Measurements from ENCODE around the gene HAPSTR1.

The HAPSTR1 gene

DNA sequence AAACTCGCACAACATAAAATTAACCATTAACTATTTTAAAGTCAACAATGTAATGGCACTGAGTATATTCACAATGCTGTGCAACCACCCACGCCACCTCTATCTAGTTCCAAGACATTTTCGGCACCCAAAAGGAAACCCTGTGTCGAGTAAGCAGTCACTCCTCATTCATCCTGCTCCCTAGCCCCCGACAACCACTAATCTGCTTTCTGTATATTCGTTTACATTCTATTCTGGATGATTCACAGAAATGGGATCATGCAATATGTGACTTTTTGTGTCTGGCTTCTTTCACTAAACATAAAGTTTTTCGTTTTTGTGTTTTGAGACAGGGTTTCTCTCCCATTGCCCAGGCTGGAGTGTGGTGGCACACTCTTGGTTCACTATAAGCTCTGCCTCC lies 42.2 kb upstream of the HAPSTR1 start:
- H3K4me3 ChIP-seq (ENCODE audit: low read depth, low read length) = no peak overlapping the region
- DNase-seq (ENCODE audit: low read depth) = no peak
- TF ChIP-seq, protein P1, sequence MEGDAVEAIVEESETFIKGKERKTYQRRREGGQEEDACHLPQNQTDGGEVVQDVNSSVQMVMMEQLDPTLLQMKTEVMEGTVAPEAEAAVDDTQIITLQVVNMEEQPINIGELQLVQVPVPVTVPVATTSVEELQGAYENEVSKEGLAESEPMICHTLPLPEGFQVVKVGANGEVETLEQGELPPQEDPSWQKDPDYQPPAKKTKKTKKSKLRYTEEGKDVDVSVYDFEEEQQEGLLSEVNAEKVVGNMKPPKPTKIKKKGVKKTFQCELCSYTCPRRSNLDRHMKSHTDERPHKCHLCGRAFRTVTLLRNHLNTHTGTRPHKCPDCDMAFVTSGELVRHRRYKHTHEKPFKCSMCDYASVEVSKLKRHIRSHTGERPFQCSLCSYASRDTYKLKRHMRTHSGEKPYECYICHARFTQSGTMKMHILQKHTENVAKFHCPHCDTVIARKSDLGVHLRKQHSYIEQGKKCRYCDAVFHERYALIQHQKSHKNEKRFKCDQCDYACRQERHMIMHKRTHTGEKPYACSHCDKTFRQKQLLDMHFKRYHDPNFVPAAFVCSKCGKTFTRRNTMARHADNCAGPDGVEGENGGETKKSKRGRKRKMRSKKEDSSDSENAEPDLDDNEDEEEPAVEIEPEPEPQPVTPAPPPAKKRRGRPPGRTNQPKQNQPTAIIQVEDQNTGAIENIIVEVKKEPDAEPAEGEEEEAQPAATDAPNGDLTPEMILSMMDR (IDR thresholded peaks at IDR 0.05; ENCODE audit: low read depth, low read length, missing control alignments) = no peak

DNA sequence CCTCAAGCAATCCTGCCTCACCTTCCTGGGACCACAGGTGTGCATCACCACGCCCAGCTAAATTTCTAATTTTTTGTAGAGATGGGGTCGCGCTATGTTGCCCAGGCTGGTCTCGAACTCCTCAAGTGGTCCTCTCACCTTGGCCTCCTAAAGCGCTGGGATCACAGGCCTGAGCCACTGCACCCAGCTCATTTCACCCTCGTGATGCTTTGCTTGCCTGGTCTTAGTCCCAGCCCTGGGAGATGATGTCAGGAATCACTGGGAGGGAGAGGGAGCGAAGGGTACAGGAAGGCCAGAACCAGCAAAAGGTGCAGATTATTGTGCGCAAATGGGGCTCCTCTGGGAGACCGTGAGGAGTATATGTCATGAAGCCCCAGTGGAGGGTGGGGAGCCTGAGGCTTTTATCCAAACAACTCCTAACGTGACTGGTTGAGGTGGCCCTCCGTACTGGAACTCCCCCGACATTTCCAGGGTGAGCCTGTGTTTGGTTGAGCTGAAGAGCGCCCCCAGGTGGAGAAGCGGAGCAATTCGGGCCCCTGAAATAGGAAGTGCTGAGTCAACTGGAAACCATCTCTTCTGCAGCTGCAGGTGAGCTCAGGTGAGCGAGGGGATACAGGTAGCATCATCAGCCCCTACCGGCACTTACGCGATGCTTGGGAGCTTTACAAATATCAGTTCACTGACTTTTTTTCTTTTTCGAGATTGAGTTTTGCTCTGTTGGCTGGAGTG lies 41.2 kb upstream of the HAPSTR1 start:
- TF ChIP-seq, protein P1 (IDR thresholded peaks at IDR 0.05; ENCODE audit: low read depth, low read length, missing control alignments) = peak; percentile 72
- DNase-seq (ENCODE audit: low read depth) = no peak
- H3K4me3 ChIP-seq (ENCODE audit: low read depth, low read length) = no peak overlapping the region

DNA sequence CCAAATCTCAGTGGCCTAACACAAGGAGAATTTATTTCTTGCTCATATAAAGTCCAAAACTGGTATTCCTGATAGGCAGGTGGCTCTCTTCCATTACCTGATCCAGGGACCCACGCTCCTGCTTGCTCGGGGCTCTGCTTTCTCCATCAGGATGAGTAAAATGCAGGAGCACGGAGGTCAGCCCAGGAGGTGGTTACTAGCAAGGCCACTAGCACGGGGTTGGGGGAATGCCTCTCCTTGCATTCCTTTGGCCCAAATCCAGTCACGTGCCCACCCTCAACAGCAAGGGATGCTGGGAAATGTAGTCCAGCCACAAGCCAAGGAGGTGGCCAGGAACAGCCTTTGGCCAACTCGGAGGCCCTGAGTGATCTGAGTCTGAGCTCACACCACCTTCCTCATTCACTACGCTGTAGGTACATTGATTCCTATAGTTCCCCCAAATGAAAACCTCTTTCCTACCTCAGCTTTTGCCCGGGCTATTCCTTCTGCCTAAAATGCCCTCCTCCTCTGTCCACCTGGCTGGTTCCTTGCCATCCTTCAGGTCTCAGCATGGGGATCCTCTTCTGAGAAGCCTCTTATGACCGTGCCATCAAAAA lies 38.3 kb upstream of the HAPSTR1 start:
- TF ChIP-seq, protein P1 (IDR thresholded peaks at IDR 0.05; ENCODE audit: low read depth, low read length, missing control alignments) = no peak
- H3K4me3 ChIP-seq (ENCODE audit: low read depth, low read length) = no peak overlapping the region
- DNase-seq (ENCODE audit: low read depth) = no peak

DNA sequence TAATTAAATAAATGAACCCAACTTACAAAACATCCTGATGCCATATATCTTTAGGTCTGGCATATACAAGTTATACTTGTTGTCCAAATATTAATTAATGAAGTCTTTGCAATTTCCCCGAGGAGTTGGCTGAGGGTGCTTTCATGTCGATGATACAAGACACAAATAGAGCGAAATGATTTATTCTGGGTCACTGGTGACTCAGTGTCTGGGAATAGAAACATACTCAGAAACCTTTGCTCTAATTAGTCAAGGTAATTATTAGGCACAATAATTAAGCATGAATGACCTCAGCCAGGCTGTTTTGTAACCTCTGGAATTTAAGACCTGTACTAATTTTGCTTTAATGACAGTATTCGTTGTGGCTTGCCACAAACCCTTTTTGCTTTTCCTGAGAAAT lies 37.0 kb upstream of the HAPSTR1 start:
- TF ChIP-seq, protein P1 (IDR thresholded peaks at IDR 0.05; ENCODE audit: low read depth, low read length, missing control alignments) = no peak
- no peak overlapping the region for H3K4me3 ChIP-seq (ENCODE audit: low read depth, low read length)

DNA sequence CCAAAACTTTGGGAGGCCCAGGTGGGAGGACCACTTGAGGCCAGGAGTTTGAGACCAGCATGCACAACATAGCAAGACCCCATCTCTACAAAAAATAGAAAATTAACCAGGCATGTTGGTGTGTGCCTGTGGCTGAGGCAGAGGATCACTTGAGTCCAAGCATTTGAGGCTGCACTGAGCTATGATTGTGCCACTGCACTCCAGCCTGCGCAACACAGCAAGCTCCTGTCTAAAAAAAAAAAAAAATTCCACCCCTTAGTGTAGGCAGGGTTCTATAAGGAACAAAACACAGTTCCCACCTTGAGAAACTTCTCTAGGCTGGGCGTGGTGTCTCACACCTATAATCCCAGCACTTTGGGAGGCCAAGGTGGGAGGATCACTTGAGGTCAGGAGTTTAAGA lies 36.3 kb upstream of the HAPSTR1 start:
- TF ChIP-seq, protein P1 (IDR thresholded peaks at IDR 0.05; ENCODE audit: low read depth, low read length, missing control alignments) = no peak
- DNase-seq (ENCODE audit: low read depth) = no peak

More for the DNA sequence above, 37.0 kb upstream of the HAPSTR1 start:
- DNase-seq (ENCODE audit: low read depth) = no peak

DNA sequence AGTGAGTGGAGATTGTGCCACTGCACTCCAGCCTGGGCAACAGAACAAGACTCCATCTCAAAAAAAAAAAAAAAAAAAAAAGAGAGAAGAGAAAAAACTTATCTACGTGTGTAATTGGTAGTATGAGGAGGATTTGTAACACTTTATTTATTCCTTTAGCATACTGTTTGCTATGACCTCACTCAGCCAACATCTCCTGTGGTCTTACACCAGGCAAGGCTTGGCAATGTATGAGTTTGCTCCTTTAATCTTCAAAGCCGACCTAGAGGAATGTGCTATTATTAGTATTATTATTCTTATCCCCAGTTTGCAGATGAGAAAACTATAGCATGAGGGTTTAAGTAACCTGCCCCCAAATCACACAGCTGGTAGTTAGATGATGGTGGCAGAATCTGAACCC lies 35.8 kb upstream of the HAPSTR1 start:
- no peak for DNase-seq (ENCODE audit: low read depth)
- TF ChIP-seq, protein P1 (IDR thresholded peaks at IDR 0.05; ENCODE audit: low read depth, low read length, missing control alignments) = no peak
- H3K4me3 ChIP-seq (ENCODE audit: low read depth, low read length) = no peak overlapping the region

More for the DNA sequence above, 36.3 kb upstream of the HAPSTR1 start:
- H3K4me3 ChIP-seq (ENCODE audit: low read depth, low read length) = no peak overlapping the region

DNA sequence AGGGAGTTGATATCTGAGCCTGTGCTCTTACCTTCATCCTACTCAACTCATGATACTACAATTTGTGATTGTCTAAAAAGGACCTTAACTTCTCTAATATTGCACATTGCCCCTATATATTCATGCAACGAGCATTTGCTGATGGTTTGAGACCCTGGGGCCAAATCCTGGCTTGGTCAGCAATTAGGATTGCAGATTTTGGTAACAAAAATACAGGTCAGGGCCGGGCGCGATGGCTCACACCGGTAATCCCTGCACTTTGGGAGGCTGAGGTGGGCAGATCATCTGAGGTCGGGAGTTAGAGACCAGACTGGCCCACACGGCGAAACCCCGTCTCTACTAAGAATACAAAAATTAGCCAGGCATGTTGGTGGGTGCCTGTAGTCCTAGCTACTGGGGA lies 35.4 kb upstream of the HAPSTR1 start:
- no peak for DNase-seq (ENCODE audit: low read depth)
- TF ChIP-seq, protein P1 (IDR thresholded peaks at IDR 0.05; ENCODE audit: low read depth, low read length, missing control alignments) = no peak
- H3K4me3 ChIP-seq (ENCODE audit: low read depth, low read length) = no peak overlapping the region

Data from GM12864 (cell line).